ENCODE results near the gene ASIC2.

Gene ASIC2

GRCh38 chr17:33218698-33219601 is 74.1 kb downstream of the ASIC2 start:
- H3K27ac ChIP-seq = no peak overlapping the region
- H3K4me3 ChIP-seq = no peak overlapping the region
- no peaks in the 10 kb centered on the region for H3K27me3 ChIP-seq
- H3K9ac ChIP-seq = no peak overlapping the region
- no peak for TF ChIP-seq Cebpa-rat (IDR thresholded peaks at IDR 0.05)
- H3K4me1 ChIP-seq = peaks cover 13% of the 10 kb centered on the region
- no peaks in the 10 kb centered on the region for H3K9me3 ChIP-seq
- H3K36me3 ChIP-seq = no peaks in the 10 kb centered on the region
- H3K4me2 ChIP-seq = no peak overlapping the region
- no peaks in the 10 kb centered on the region for H4K20me1 ChIP-seq

- no peaks in the 10 kb centered on the region for H3K36me3 ChIP-seq
- no peak for TF ChIP-seq Cebpa-rat (IDR thresholded peaks at IDR 0.05)
- H3K9ac ChIP-seq = no peak overlapping the region
- H4K20me1 ChIP-seq = no peaks in the 10 kb centered on the region
- no peak overlapping the region for H3K4me3 ChIP-seq
- no peak overlapping the region for H3K27ac ChIP-seq
- peaks cover 13% of the 10 kb centered on the region for H3K4me1 ChIP-seq
- no peaks in the 10 kb centered on the region for H3K9me3 ChIP-seq
- no peaks in the 10 kb centered on the region for H3K27me3 ChIP-seq
- H3K4me2 ChIP-seq = no peak overlapping the region
These were observed 75.2 kb downstream of the ASIC2 start for GRCh38 chr17:33217891-33218290.

GRCh38 chr17:33214996-33215395 is 78.1 kb downstream of the ASIC2 start:
- Histone ChIP-seq H3K9me3 (no peaks in the 10 kb centered on the region), H4K20me1 (0 out of 2 replicates have a peak, but pooled peaks cover 6% of the 10 kb centered on the region), H3K27ac (no peak overlapping the region), H3K4me3 (no peak overlapping the region), H3K4me2 (no peak overlapping the region), H3K36me3 (no peaks in the 10 kb centered on the region), H3K9ac (no peak overlapping the region), H3K27me3 (no peaks in the 10 kb centered on the region), H3K4me1 (peaks cover 10% of the 10 kb centered on the region)
- TF ChIP-seq Cebpa-rat (IDR thresholded peaks at IDR 0.05) = no peak

DNA sequence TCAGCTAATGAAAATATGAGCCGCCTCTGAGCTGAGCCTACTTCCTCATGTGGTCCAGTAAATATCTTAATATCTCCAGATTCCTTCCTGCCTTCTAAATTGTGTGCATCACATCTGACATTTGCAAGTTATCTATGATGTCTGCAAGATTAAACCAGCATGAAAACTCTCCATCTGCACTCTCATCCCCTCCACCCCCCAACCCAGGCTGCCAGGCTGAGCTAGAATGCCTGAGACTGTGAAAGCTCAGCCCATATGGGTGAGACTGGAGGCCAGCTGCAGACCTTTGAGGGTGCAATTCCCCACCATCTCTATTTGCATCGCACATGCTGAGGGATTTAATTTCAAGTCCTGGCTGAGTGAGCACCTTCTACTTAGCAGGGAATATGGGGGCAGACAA is 82.8 kb downstream of the ASIC2 start:
- no peaks in the 10 kb centered on the region for H3K9me3 ChIP-seq
- H4K20me1 ChIP-seq = peaks cover 6% of the 10 kb centered on the region; the same call in 1 of the 2 replicates
- TF ChIP-seq Cebpa-rat (IDR thresholded peaks at IDR 0.05) = no peak
- no peaks in the 10 kb centered on the region for H3K27me3 ChIP-seq
- no peak overlapping the region for H3K27ac ChIP-seq
- H3K4me2 ChIP-seq = no peak overlapping the region
- no peaks in the 10 kb centered on the region for H3K4me1 ChIP-seq
- no peak overlapping the region for H3K9ac ChIP-seq
- H3K36me3 ChIP-seq = no peaks in the 10 kb centered on the region
- no peak overlapping the region for H3K4me3 ChIP-seq

GRCh38 chr17:33209671-33210070 is 83.4 kb downstream of the ASIC2 start:
- Histone ChIP-seq H3K4me3 (no peak overlapping the region), H3K9me3 (no peaks in the 10 kb centered on the region), H3K36me3 (no peaks in the 10 kb centered on the region), H3K9ac (no peak overlapping the region), H3K27me3 (no peaks in the 10 kb centered on the region), H3K4me2 (no peak overlapping the region), H4K20me1 (peaks cover 6% of the 10 kb centered on the region; the same call in 1 of the 2 replicates), H3K27ac (no peak overlapping the region), H3K4me1 (no peaks in the 10 kb centered on the region)
- TF ChIP-seq Cebpa-rat (IDR thresholded peaks at IDR 0.05) = no peak

DNA sequence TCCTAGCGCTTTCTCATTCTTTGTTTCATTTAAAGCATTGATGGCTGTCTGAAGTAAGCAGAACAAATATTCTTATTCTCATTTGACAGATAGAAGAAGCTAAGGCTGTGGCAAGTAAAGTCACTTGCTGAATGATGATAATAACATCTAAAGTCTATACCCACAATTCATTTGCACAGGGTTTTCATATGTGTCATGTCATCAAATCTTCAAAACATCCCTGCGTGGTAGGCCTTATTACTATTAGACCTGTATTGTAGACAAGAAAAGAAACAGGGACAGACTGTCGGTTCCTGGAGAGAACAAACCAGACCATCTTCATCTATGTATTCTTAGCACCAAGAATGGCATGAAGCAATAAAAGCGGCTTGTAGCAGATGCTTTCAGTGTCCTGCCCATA is 85.9 kb downstream of the ASIC2 start:
- no peaks in the 10 kb centered on the region for H3K36me3 ChIP-seq
- H3K27ac ChIP-seq = no peak overlapping the region
- no peak overlapping the region for H3K4me2 ChIP-seq
- H4K20me1 ChIP-seq = peaks cover 6% of the 10 kb centered on the region; the same call in 1 of the 2 replicates
- H3K9me3 ChIP-seq = no peaks in the 10 kb centered on the region
- no peak overlapping the region for H3K4me3 ChIP-seq
- H3K9ac ChIP-seq = no peak overlapping the region
- H3K27me3 ChIP-seq = no peaks in the 10 kb centered on the region
- no peak for TF ChIP-seq Cebpa-rat (IDR thresholded peaks at IDR 0.05)
- no peaks in the 10 kb centered on the region for H3K4me1 ChIP-seq

GRCh38 chr17:33205552-33205951 is 87.5 kb downstream of the ASIC2 start:
- Histone ChIP-seq H3K27me3 (no peaks in the 10 kb centered on the region), H3K36me3 (no peaks in the 10 kb centered on the region), H4K20me1 (peaks cover 6% of the 10 kb centered on the region; the same call in 1 of the 2 replicates), H3K4me3 (no peak overlapping the region), H3K4me2 (no peak overlapping the region), H3K9ac (no peak overlapping the region), H3K4me1 (no peaks in the 10 kb centered on the region), H3K9me3 (no peaks in the 10 kb centered on the region), H3K27ac (no peak overlapping the region)
- TF ChIP-seq Cebpa-rat (IDR thresholded peaks at IDR 0.05) = no peak

GRCh38 chr17:33204701-33205100 is 88.4 kb downstream of the ASIC2 start:
- Histone ChIP-seq H3K4me2 (no peak overlapping the region), H3K9ac (no peak overlapping the region), H3K4me3 (no peak overlapping the region), H3K4me1 (no peaks in the 10 kb centered on the region), H3K9me3 (no peaks in the 10 kb centered on the region), H3K27me3 (no peaks in the 10 kb centered on the region), H3K36me3 (no peaks in the 10 kb centered on the region), H3K27ac (no peak overlapping the region), H4K20me1 (no peaks in the 10 kb centered on the region; the same call in 1 of the 2 replicates)
- TF ChIP-seq Cebpa-rat (IDR thresholded peaks at IDR 0.05) = no peak

GRCh38 chr17:33204156-33204555 is 88.9 kb downstream of the ASIC2 start:
- Histone ChIP-seq H3K27ac (no peak overlapping the region), H3K9ac (no peak overlapping the region), H3K27me3 (no peaks in the 10 kb centered on the region), H4K20me1 (no peaks in the 10 kb centered on the region; the same call in 1 of the 2 replicates), H3K36me3 (no peaks in the 10 kb centered on the region), H3K9me3 (no peaks in the 10 kb centered on the region), H3K4me3 (no peak overlapping the region), H3K4me1 (no peaks in the 10 kb centered on the region), H3K4me2 (no peak overlapping the region)
- TF ChIP-seq Cebpa-rat (IDR thresholded peaks at IDR 0.05) = no peak

- H3K36me3 ChIP-seq = no peaks in the 10 kb centered on the region
- no peaks in the 10 kb centered on the region; the same call in 1 of the 2 replicates for H4K20me1 ChIP-seq
- no peak for TF ChIP-seq Cebpa-rat (IDR thresholded peaks at IDR 0.05)
- H3K4me3 ChIP-seq = no peak overlapping the region
- no peaks in the 10 kb centered on the region for H3K4me1 ChIP-seq
- no peaks in the 10 kb centered on the region for H3K9me3 ChIP-seq
- no peak overlapping the region for H3K27ac ChIP-seq
- H3K4me2 ChIP-seq = no peak overlapping the region
- H3K9ac ChIP-seq = no peak overlapping the region
- no peaks in the 10 kb centered on the region for H3K27me3 ChIP-seq
These were observed 90.1 kb downstream of the ASIC2 start for GRCh38 chr17:33202796-33203495.
